ENCODE results near the gene RGCC.
A peak's percentile ranks its signal among the peaks of the same experiment; 100 is the strongest.

GRCh38 chr13:41458761-41459431 is 1.5 kb downstream of the RGCC start:
- TF ChIP-seq CTCF (IDR thresholded peaks at IDR 0.05) (peak in 1 of 3 experiments; percentile 30), POLR2A (IDR thresholded peaks at IDR 0.05) (no peak), POLR2AphosphoS5 (IDR thresholded peaks at IDR 0.05; ENCODE audit: insufficient read depth in 1 of 2, low read depth in 1 of 2) (no peak)
